Cardiac muscle cell (in vitro differentiated cells and primary cell): ENCODE data around the gene MICALL2. TPM values are rescaled to one million over a fixed set of nuclear protein-coding genes. Genes with fewer than 3 reads are reported as not detected.

ENCODE experiments used
- DNase-seq, 2 donors: peaks; one replicate each; pipeline versions ENCODE4 v3.0.0 to v3.0.0-alpha.2; 2010 to 2017; ENCODE audit warnings: low read depth in 1 of 2, low spot score in 1 of 2
- H3K27ac ChIP-seq: fragments of 200-600 bp; sonication (generic); 2 replicates; pipeline ENCODE4 v1.5.1; 2016
- H3K27me3 ChIP-seq: fragments of 200-600 bp; sonication (generic); 2 replicates; pipeline ENCODE4 v1.6.0; 2016; ENCODE audit warnings: control low read depth
- H3K36me3 ChIP-seq: fragments of 200-600 bp; sonication (generic); 2 replicates; pipeline ENCODE4 v1.5.1; 2016; ENCODE audit warnings: control low read depth
- H3K4me1 ChIP-seq: fragments of 200-600 bp; sonication (generic); 2 replicates; pipeline ENCODE4 v1.8.1; 2017; ENCODE audit warnings: low read depth, mild to moderate bottlenecking, mixed run types
- H3K4me3 ChIP-seq: fragments of 200-600 bp; sonication (generic); 2 replicates; pipeline ENCODE4 v1.5.1; 2016; ENCODE audit warnings: mild to moderate bottlenecking
- H3K9me3 ChIP-seq: fragments of 200-600 bp; sonication (generic); 2 replicates; pipeline ENCODE4 v1.5.1; 2017; ENCODE audit warnings: low read depth, mild to moderate bottlenecking, control low read depth
- polyA plus RNA-seq: library from polyadenylated mRNA; unstranded; fragments of >200 nt; fragmentation: Nextera tagmentation; extraction: Ambion mirVana; gene quantifications from 2 replicates; pipeline ENCODE4 v1.2.1, GENCODE V29; 2016
- total RNA-seq: library from RNA; depleted of rRNA; stranded (reverse); fragments of >200 nt; gene quantifications from 2 replicates; pipeline ENCODE4 v1.2.3, GENCODE V29; 2016
- TF ChIP-seq, protein P1 (sequence below): IDR thresholded peaks from 2 replicates; pipeline ENCODE4 v1.5.1; 2012; ENCODE audit warnings: low read depth, mild to moderate bottlenecking, low read length

Gene MICALL2
- total and polyA plus RNA-seq, 2 experiments from 2014 or later: 19.5 to 22.0 TPM

DNA sequence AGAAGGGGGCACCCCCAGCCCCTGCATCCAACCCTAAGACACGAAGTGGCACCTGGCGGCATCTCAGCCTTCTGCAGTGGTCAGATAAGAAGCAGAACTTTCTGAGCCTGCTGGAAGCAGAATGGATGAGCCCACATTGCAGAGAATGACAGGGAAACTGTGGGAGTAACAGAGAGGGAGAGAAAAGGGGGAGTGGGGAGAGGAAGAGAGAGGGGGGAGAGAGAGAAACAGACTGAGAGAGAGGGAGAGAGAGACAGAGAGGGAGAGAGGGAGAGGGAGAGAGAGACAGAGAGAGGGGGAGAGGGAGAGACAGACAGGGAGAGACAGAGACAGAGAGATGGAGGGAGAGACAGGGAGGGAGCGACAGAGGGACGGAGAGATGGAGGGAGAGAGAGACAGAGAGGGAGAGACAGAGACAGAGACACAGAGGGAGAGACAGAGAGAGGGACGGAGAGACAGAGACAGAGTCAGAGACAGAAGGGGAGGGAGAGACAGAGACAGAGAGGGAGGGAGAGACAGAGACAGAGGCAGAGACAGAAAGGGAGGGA lies 35.9 kb downstream of the MICALL2 start:
- Histone ChIP-seq H3K4me1 (no peaks in the 10 kb centered on the region), H3K36me3 (no peaks in the 10 kb centered on the region), H3K4me3 (no peak overlapping the region), H3K9me3 (no peaks in the 10 kb centered on the region), H3K27ac (no peak overlapping the region), H3K27me3 (no peaks in the 10 kb centered on the region)
- TF ChIP-seq, protein P1, sequence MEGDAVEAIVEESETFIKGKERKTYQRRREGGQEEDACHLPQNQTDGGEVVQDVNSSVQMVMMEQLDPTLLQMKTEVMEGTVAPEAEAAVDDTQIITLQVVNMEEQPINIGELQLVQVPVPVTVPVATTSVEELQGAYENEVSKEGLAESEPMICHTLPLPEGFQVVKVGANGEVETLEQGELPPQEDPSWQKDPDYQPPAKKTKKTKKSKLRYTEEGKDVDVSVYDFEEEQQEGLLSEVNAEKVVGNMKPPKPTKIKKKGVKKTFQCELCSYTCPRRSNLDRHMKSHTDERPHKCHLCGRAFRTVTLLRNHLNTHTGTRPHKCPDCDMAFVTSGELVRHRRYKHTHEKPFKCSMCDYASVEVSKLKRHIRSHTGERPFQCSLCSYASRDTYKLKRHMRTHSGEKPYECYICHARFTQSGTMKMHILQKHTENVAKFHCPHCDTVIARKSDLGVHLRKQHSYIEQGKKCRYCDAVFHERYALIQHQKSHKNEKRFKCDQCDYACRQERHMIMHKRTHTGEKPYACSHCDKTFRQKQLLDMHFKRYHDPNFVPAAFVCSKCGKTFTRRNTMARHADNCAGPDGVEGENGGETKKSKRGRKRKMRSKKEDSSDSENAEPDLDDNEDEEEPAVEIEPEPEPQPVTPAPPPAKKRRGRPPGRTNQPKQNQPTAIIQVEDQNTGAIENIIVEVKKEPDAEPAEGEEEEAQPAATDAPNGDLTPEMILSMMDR: no peak
- no peak for DNase-seq

DNA sequence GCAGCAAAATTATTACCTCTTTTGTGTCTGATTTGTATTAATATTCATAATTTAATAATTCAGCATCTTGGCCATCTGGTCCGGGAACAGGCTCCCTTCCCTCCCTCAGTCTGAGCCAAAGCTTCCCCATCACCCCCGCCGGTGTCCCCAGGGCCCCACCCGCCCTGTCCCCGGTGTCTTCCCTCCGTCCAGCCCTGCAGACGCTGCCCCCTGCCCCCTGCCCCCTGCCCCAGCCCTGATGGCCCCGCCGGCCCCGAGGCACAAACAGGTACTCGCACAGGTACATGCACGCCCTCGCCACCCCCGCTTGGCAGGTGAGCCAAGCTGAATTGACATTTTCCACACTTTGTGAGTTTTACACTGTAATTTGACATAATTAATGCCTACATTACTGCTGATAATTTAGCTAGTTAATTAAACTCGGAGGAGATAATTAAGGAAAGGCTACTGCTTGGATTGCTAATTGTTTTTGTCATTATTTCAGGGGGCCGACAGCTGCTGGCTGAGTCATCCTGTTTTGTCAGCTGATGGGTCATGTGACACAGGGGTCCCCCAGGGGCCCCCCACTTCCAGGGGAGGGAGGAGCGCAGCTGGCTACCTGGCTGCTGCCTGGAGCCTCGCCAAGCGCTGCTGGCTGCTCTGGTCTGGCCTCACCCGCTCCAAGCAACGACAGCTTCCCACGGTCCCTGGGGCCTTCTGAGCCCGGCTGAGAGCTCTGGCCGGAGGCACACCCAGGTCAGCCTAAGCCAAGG lies 36.6 kb downstream of the MICALL2 start:
- Histone ChIP-seq H3K27ac (no peak overlapping the region), H3K36me3 (no peaks in the 10 kb centered on the region), H3K9me3 (no peaks in the 10 kb centered on the region), H3K27me3 (no peaks in the 10 kb centered on the region), H3K4me3 (no peak overlapping the region), H3K4me1 (no peaks in the 10 kb centered on the region)
- peak in 1 of 2 donors; percentile 17 for DNase-seq
- TF ChIP-seq, protein P1: no peak

DNA sequence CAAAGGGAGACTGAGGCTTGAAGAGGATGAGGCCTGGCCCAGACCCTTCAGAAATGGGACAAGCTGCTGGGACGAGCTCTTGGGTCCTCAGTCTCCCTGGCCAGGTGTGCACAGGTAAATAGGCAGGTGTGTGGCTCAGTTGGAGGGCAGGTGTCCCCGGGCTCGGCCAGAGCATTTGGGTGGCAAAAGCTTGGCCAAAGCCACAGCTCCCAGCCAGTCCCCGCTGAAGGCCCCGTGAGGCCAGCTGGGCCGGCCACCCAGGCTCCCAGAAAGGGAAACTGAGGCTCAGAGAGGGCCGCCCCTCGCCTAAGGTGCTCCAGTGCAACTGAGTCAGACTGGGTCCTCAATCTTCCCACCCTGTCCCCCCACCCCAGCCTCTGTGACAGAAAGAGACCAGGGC lies 37.3 kb downstream of the MICALL2 start:
- no peak for DNase-seq
- H3K4me3 ChIP-seq: no peak overlapping the region
- no peaks in the 10 kb centered on the region for H3K4me1 ChIP-seq
- TF ChIP-seq, protein P1: no peak
- peaks cover 5% of the 10 kb centered on the region for H3K27me3 ChIP-seq
- no peaks in the 10 kb centered on the region for H3K36me3 ChIP-seq
- H3K27ac ChIP-seq: no peak overlapping the region
- H3K9me3 ChIP-seq: no peaks in the 10 kb centered on the region

DNA sequence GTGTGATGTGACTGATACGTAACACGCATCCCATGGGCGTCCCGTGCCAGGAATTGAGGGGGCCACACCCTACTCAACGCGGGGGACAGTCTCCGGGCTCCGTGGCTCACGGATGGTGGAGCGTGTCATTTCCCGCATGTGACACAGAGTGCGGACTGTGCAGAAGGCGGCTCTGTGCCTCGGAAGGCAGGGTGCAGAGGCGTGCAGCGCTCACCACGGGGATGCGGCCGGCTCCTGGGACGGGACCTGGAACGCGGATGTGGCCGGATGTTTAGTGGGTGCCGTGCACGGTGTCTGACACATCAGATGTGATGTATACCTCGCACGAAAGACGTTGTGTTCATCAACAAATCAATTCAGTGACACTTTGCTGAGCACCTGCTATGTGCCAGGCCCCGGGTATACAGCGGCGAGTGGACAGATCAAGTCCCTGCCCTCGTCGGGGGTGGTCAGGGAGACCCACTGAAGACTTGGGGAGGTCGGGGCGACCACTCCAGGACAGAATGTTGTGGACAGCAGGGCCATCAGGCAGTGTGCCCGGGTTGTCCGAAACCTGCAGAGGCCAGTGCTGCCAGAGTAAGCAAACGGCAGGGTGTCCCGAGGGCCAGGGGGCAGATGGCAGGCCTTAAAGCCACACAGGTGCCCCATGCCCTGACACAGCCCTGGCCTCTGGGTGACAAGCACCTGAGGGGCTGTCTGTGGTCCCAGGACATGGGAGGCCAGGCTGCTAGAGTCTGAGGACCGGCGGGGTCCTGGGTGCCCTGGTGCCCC lies 38.1 kb downstream of the MICALL2 start:
- no peaks in the 10 kb centered on the region for H3K4me1 ChIP-seq
- H3K27ac ChIP-seq: no peak overlapping the region
- no peak overlapping the region for H3K4me3 ChIP-seq
- peaks cover 12% of the 10 kb centered on the region for H3K27me3 ChIP-seq
- no peak for DNase-seq
- H3K36me3 ChIP-seq: no peaks in the 10 kb centered on the region
- TF ChIP-seq, protein P1: no peak
- H3K9me3 ChIP-seq: no peaks in the 10 kb centered on the region

DNA sequence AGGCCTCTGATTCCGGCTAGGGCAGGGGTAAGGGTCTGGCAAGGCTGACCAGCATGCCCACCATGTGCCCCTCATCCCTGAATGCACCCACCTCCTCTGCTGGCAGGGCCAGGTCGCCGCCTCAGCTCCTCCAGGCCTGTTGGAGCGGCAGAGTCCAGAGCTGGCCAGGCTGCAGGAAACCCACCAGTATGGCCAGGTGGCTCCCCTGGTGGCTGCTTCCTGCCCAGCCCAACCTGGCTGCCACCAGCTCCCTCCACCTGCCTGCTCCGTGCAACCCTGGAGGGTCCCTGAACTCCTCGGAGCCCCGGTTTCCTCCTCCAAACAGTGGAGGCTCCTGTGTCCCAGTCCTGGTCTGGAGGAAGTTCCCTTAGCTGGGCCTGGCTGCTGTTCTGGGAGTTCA lies 39.6 kb downstream of the MICALL2 start:
- H3K27me3 ChIP-seq: peaks cover 14% of the 10 kb centered on the region
- TF ChIP-seq, protein P1: no peak

More for the DNA sequence above, 39.6 kb downstream of the MICALL2 start:
- Histone ChIP-seq H3K4me3 (no peak overlapping the region), H3K36me3 (no peaks in the 10 kb centered on the region), H3K9me3 (no peaks in the 10 kb centered on the region), H3K4me1 (no peaks in the 10 kb centered on the region), H3K27ac (no peak overlapping the region)
- no peak for DNase-seq
